GM23338 (cell line): ENCODE data around the gene SNX11. TPM values are rescaled to one million over a fixed set of nuclear protein-coding genes. Genes with fewer than 3 reads are reported as not detected.

Experiments used
- ATAC-seq: fragments of 200-7000 bp; cut with Tn5 transposase; 3 replicates; pipeline ENCODE4 v1.9.1; 2020
- DNase-seq: peaks from one replicate; pipeline ENCODE4 v3.0.0-alpha.2; 2015; ENCODE audit warnings: low spot score
- H2AFZ ChIP-seq: fragments of 200-600 bp; sonication (generic); 2 replicates; pipeline ENCODE4 v1.8.0; 2016; ENCODE audit warnings: antibody characterized with exemption, mild to moderate bottlenecking, moderate library complexity
- H3F3A ChIP-seq: fragments of 200-600 bp; sonication (generic); replicated peaks from 2 replicates; pipeline ENCODE4 v1.8.0; 2017; ENCODE audit warnings: antibody characterized with exemption, mixed run types, low read depth
- H3K27ac ChIP-seq: fragments of 200-600 bp; sonication (generic); 2 replicates; pipeline ENCODE4 v1.6.1; 2016; ENCODE audit warnings: low read depth
- H3K27me3 ChIP-seq: fragments of 200-600 bp; sonication (generic); 2 replicates; pipeline ENCODE4 v1.8.0; 2016; ENCODE audit warnings: mild to moderate bottlenecking, mixed run types, moderate library complexity; ENCODE audit not compliant: insufficient read depth
- H3K36me3 ChIP-seq: fragments of 200-600 bp; sonication (generic); 2 replicates; pipeline ENCODE4 v1.8.0; 2016; ENCODE audit warnings: mild to moderate bottlenecking; ENCODE audit not compliant: insufficient read depth
- H3K4me1 ChIP-seq: fragments of 200-600 bp; sonication (generic); 2 replicates; pipeline ENCODE4 v1.8.0; 2016; ENCODE audit warnings: mild to moderate bottlenecking, moderate library complexity; ENCODE audit not compliant: insufficient read depth
- H3K4me2 ChIP-seq: fragments of 200-600 bp; sonication (generic); 2 replicates; pipeline ENCODE4 v1.7.1; 2017; ENCODE audit warnings: mixed run types
- H3K4me3 ChIP-seq: fragments of 200-600 bp; sonication (generic); 2 replicates; pipeline ENCODE4 v1.6.1; 2016; ENCODE audit warnings: mixed run types
- H3K79me2 ChIP-seq: fragments of 200-600 bp; sonication (generic); replicated peaks from 2 replicates; pipeline ENCODE4 v1.8.0; 2017; ENCODE audit warnings: mild to moderate bottlenecking; ENCODE audit not compliant: insufficient read depth
- H3K9me2 ChIP-seq: fragments of 200-600 bp; sonication (generic); 2 replicates; pipeline ENCODE4 v1.8.0; 2017; ENCODE audit not compliant: insufficient read depth
- H4K20me1 ChIP-seq: fragments of 200-600 bp; sonication (generic); replicated peaks from 2 replicates; pipeline ENCODE4 v1.8.0; 2017; ENCODE audit warnings: mild to moderate bottlenecking; ENCODE audit not compliant: insufficient read depth
- H3K27ac Mint-ChIP-seq: 2 replicates; pipeline ENCODE4 v1.8.0; 2020; ENCODE audit warnings: inconsistent platforms, mild to moderate bottlenecking, moderate library complexity, mixed read lengths
- H3K27me3 Mint-ChIP-seq: 3 replicates; pipeline ENCODE4 v1.8.0; 2022; ENCODE audit warnings: low read depth, mild to moderate bottlenecking, moderate library complexity, mixed read lengths, inconsistent platforms; ENCODE audit not compliant: insufficient read depth, poor library complexity
- H3K36me3 Mint-ChIP-seq: 3 replicates; pipeline ENCODE4 v1.8.0; 2021; ENCODE audit warnings: low read depth, mild to moderate bottlenecking, inconsistent platforms, moderate library complexity, mixed read lengths
- H3K4me1 Mint-ChIP-seq: 3 replicates; pipeline ENCODE4 v1.8.0; 2020; ENCODE audit warnings: mild to moderate bottlenecking, inconsistent platforms, mixed read lengths
- H3K4me3 Mint-ChIP-seq: 3 replicates; pipeline ENCODE4 v1.8.0; 2021; ENCODE audit warnings: moderate library complexity, mild to moderate bottlenecking, inconsistent platforms, mixed read lengths
- H3K9me3 Mint-ChIP-seq: 3 replicates; pipeline ENCODE4 v1.8.0; 2020; ENCODE audit warnings: moderate library complexity, mild to moderate bottlenecking, inconsistent platforms, mixed read lengths
- CREB1 ChIP-seq: fragments of 250-450 bp; sonication (Bioruptor Pico); IDR thresholded peaks from 2 replicates; pipeline ENCODE4 v1.5.0; 2020; ENCODE audit warnings: low read depth, mild to moderate bottlenecking, moderate library complexity
- EZH2 ChIP-seq: fragments of 200-600 bp; sonication (generic); IDR thresholded peaks from one replicate; pipeline ENCODE4 v1.8.0; 2017; ENCODE audit warnings: antibody characterized with exemption, mild to moderate bottlenecking, low read depth; ENCODE audit not compliant: unreplicated experiment
- EZH2phosphoT487 ChIP-seq: fragments of 200-600 bp; sonication (generic); IDR thresholded peaks from one replicate; pipeline ENCODE4 v1.8.1; 2018; ENCODE audit warnings: antibody characterized with exemption; ENCODE audit not compliant: unreplicated experiment
- JUNB ChIP-seq: IDR thresholded peaks from one replicate; pipeline ENCODE4 v1.6.1; 2016; ENCODE audit warnings: antibody characterized with exemption; ENCODE audit not compliant: unreplicated experiment
- NANOG ChIP-seq: IDR thresholded peaks from 2 replicates; pipeline ENCODE4 v1.6.1; 2016; ENCODE audit warnings: antibody characterized with exemption, borderline replicate concordance
- POLR2AphosphoS5 ChIP-seq: IDR thresholded peaks from 2 replicates; pipeline ENCODE4 v1.6.1; 2016; ENCODE audit warnings: antibody characterized with exemption, low read depth
- STAT1 ChIP-seq: IDR thresholded peaks from one replicate; pipeline ENCODE4 v1.6.1; 2016; ENCODE audit warnings: antibody characterized with exemption; ENCODE audit not compliant: unreplicated experiment
- ZNF114 ChIP-seq: fragments of 250-450 bp; sonication (Bioruptor Pico); IDR thresholded peaks from 2 replicates; pipeline ENCODE4 v1.5.0; 2020; ENCODE audit warnings: mild to moderate bottlenecking, moderate library complexity
- ZNF331 ChIP-seq: fragments of 250-450 bp; sonication (Bioruptor Pico); IDR thresholded peaks from 2 replicates; pipeline ENCODE4 v1.5.0; 2020; ENCODE audit warnings: low read depth, mild to moderate bottlenecking, moderate library complexity
- polyA plus RNA-seq: library from polyadenylated mRNA; unstranded; fragments of >200 nt; fragmentation: Nextera tagmentation; extraction: Ambion mirVana; gene quantifications from 2 replicates; pipeline ENCODE4 v1.2.1, GENCODE V29; 2016
- total RNA-seq: library from RNA; depleted of rRNA; stranded (reverse); fragments of >200 nt; shearing (Covaris generic); gene quantifications from 2 replicates; pipeline ENCODE4 v1.2.3, GENCODE V29; 2014
- TF ChIP-seq, protein P1 (sequence below): fragments of 250-450 bp; sonication (Bioruptor Pico); IDR thresholded peaks from 2 replicates; pipeline ENCODE4 v1.5.0; 2020; ENCODE audit warnings: mild to moderate bottlenecking, moderate library complexity
- TF ChIP-seq, protein P2 (sequence below), 2 experiments: fragments of 200-600 bp in 1 of 2; sonication (generic) in 1 of 2; conservative IDR thresholded peaks; 2 replicates each; pipeline versions ENCODE4 v1.5.1 to v1.6.1; 2016 to 2017; ENCODE audit warnings: antibody characterized with exemption in 2 of 2, low read depth in 2 of 2, mild to moderate bottlenecking in 2 of 2, moderate library complexity in 1 of 2
- TF ChIP-seq, protein P3 (sequence below): IDR thresholded peaks from 2 replicates; pipeline ENCODE4 v1.6.1; 2016; ENCODE audit warnings: antibody characterized with exemption
- TF ChIP-seq, protein P4 (sequence below): IDR thresholded peaks from one replicate; pipeline ENCODE4 v1.6.1; 2018; ENCODE audit warnings: antibody characterized with exemption; ENCODE audit not compliant: unreplicated experiment

The SNX11 gene
- total and polyA plus RNA-seq, 2 experiments from 2014 or later, result 7.9 to 16.3 TPM

DNA sequence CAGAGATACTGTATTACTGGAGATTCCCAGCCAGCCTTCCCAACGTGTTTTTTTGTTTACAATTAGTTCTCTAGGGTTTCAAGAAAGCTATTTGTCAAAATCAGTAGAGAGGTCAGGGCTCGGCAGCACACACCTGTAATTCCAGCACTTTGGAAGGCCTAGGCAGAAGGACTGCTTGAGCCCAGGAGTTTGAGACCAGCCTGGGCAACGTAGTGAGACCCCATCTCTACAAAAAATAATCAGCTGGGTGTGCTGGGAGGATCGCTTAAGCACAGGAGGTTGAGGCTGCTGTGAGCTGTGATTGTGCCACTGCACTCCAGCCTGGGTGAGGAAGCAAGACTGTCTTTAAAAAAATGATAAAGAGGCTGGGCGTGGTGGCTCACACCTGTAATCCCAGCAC, 25.7 kb upstream of the SNX11 start:
- no peaks in the 10 kb centered on the region for H3K27me3 ChIP-seq
- H4K20me1 ChIP-seq, result peaks cover 48% of the 10 kb centered on the region
- H3K4me2 ChIP-seq, result no peak overlapping the region
- TF ChIP-seq ZNF331, result no peak
- TF ChIP-seq, protein P1, sequence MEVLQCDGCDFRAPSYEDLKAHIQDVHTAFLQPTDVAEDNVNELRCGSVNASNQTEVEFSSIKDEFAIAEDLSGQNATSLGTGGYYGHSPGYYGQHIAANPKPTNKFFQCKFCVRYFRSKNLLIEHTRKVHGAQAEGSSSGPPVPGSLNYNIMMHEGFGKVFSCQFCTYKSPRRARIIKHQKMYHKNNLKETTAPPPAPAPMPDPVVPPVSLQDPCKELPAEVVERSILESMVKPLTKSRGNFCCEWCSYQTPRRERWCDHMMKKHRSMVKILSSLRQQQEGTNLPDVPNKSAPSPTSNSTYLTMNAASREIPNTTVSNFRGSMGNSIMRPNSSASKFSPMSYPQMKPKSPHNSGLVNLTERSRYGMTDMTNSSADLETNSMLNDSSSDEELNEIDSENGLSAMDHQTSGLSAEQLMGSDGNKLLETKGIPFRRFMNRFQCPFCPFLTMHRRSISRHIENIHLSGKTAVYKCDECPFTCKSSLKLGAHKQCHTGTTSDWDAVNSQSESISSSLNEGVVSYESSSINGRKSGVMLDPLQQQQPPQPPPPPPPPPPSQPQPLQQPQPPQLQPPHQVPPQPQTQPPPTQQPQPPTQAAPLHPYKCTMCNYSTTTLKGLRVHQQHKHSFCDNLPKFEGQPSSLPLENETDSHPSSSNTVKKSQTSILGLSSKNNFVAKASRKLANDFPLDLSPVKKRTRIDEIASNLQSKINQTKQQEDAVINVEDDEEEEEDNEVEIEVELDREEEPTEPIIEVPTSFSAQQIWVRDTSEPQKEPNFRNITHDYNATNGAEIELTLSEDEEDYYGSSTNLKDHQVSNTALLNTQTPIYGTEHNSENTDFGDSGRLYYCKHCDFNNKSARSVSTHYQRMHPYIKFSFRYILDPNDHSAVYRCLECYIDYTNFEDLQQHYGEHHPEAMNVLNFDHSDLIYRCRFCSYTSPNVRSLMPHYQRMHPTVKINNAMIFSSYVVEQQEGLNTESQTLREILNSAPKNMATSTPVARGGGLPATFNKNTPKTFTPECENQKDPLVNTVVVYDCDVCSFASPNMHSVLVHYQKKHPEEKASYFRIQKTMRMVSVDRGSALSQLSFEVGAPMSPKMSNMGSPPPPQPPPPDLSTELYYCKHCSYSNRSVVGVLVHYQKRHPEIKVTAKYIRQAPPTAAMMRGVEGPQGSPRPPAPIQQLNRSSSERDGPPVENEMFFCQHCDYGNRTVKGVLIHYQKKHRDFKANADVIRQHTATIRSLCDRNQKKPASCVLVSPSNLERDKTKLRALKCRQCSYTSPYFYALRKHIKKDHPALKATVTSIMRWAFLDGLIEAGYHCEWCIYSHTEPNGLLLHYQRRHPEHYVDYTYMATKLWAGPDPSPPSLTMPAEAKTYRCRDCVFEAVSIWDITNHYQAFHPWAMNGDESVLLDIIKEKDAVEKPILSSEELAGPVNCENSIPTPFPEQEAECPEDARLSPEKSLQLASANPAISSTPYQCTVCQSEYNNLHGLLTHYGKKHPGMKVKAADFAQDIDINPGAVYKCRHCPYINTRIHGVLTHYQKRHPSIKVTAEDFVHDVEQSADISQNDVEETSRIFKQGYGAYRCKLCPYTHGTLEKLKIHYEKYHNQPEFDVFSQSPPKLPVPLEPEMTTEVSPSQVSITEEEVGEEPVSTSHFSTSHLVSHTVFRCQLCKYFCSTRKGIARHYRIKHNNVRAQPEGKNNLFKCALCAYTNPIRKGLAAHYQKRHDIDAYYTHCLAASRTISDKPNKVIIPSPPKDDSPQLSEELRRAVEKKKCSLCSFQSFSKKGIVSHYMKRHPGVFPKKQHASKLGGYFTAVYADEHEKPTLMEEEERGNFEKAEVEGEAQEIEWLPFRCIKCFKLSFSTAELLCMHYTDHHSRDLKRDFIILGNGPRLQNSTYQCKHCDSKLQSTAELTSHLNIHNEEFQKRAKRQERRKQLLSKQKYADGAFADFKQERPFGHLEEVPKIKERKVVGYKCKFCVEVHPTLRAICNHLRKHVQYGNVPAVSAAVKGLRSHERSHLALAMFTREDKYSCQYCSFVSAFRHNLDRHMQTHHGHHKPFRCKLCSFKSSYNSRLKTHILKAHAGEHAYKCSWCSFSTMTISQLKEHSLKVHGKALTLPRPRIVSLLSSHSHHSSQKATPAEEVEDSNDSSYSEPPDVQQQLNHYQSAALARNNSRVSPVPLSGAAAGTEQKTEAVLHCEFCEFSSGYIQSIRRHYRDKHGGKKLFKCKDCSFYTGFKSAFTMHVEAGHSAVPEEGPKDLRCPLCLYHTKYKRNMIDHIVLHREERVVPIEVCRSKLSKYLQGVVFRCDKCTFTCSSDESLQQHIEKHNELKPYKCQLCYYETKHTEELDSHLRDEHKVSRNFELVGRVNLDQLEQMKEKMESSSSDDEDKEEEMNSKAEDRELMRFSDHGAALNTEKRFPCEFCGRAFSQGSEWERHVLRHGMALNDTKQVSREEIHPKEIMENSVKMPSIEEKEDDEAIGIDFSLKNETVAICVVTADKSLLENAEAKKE (CRISPR knock-in tag), result no peak
- TF ChIP-seq POLR2AphosphoS5, result no peak
- TF ChIP-seq, protein P2, sequence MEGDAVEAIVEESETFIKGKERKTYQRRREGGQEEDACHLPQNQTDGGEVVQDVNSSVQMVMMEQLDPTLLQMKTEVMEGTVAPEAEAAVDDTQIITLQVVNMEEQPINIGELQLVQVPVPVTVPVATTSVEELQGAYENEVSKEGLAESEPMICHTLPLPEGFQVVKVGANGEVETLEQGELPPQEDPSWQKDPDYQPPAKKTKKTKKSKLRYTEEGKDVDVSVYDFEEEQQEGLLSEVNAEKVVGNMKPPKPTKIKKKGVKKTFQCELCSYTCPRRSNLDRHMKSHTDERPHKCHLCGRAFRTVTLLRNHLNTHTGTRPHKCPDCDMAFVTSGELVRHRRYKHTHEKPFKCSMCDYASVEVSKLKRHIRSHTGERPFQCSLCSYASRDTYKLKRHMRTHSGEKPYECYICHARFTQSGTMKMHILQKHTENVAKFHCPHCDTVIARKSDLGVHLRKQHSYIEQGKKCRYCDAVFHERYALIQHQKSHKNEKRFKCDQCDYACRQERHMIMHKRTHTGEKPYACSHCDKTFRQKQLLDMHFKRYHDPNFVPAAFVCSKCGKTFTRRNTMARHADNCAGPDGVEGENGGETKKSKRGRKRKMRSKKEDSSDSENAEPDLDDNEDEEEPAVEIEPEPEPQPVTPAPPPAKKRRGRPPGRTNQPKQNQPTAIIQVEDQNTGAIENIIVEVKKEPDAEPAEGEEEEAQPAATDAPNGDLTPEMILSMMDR (conservative IDR thresholded peaks at IDR 0.05; ENCODE audit: low read depth in 2 of 2), result no peak
- TF ChIP-seq ZNF114 (CRISPR knock-in tag), result no peak
- no peak for TF ChIP-seq NANOG
- TF ChIP-seq EZH2phosphoT487, result no peak
- no peak for TF ChIP-seq STAT1
- TF ChIP-seq, protein P3, sequence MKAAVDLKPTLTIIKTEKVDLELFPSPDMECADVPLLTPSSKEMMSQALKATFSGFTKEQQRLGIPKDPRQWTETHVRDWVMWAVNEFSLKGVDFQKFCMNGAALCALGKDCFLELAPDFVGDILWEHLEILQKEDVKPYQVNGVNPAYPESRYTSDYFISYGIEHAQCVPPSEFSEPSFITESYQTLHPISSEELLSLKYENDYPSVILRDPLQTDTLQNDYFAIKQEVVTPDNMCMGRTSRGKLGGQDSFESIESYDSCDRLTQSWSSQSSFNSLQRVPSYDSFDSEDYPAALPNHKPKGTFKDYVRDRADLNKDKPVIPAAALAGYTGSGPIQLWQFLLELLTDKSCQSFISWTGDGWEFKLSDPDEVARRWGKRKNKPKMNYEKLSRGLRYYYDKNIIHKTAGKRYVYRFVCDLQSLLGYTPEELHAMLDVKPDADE, result no peak
- TF ChIP-seq, protein P4, sequence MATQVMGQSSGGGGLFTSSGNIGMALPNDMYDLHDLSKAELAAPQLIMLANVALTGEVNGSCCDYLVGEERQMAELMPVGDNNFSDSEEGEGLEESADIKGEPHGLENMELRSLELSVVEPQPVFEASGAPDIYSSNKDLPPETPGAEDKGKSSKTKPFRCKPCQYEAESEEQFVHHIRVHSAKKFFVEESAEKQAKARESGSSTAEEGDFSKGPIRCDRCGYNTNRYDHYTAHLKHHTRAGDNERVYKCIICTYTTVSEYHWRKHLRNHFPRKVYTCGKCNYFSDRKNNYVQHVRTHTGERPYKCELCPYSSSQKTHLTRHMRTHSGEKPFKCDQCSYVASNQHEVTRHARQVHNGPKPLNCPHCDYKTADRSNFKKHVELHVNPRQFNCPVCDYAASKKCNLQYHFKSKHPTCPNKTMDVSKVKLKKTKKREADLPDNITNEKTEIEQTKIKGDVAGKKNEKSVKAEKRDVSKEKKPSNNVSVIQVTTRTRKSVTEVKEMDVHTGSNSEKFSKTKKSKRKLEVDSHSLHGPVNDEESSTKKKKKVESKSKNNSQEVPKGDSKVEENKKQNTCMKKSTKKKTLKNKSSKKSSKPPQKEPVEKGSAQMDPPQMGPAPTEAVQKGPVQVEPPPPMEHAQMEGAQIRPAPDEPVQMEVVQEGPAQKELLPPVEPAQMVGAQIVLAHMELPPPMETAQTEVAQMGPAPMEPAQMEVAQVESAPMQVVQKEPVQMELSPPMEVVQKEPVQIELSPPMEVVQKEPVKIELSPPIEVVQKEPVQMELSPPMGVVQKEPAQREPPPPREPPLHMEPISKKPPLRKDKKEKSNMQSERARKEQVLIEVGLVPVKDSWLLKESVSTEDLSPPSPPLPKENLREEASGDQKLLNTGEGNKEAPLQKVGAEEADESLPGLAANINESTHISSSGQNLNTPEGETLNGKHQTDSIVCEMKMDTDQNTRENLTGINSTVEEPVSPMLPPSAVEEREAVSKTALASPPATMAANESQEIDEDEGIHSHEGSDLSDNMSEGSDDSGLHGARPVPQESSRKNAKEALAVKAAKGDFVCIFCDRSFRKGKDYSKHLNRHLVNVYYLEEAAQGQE, result no peak
- no peak for TF ChIP-seq EZH2
- no peak for TF ChIP-seq JUNB
- no peak for TF ChIP-seq CREB1 (CRISPR knock-in tag)
- no peaks in the 10 kb centered on the region for H3K9me3 Mint-ChIP-seq
- no peaks in the 10 kb centered on the region for H3K36me3 ChIP-seq
- H3K4me1 ChIP-seq, result no peaks in the 10 kb centered on the region
- no peaks in the 10 kb centered on the region for H3K4me1 Mint-ChIP-seq
- DNase-seq (no peak), ATAC-seq (no peak)
- H3K4me3 ChIP-seq, result no peak overlapping the region
- H3K27me3 Mint-ChIP-seq, result peaks cover 2% of the 10 kb centered on the region
- no peak overlapping the region for H2AFZ ChIP-seq
- H3K9me2 ChIP-seq, result no peaks in the 10 kb centered on the region
- no peak overlapping the region for H3K4me3 Mint-ChIP-seq
- H3K27ac Mint-ChIP-seq, result no peak overlapping the region
- peaks cover 5% of the 10 kb centered on the region for H3K36me3 Mint-ChIP-seq
- 0 out of 2 replicates have a peak overlapping the region, but pooled peaks have one; percentile 66 for H3K27ac ChIP-seq
- H3F3A ChIP-seq, result peaks cover 2% of the 10 kb centered on the region
- H3K79me2 ChIP-seq, result peaks cover 92% of the 10 kb centered on the region
